CD4-positive, CD25-positive, alpha-beta regulatory T cell (primary cell): ENCODE measurements around the gene VSIR. TPM values are rescaled to one million over a fixed set of nuclear protein-coding genes. Genes with fewer than 3 reads are reported as not detected.

Source experiments
- ATAC-seq, 2 donors: fragments of 150-1000 bp; cut with Tn5 transposase; one replicate each; pipeline ENCODE4 v1.10.0; 2021; ENCODE audit warnings: low read depth in 2 of 2, moderate number of reproducible peaks in 2 of 2, moderate library complexity in 1 of 2
- DNase-seq, 3 donors: peaks; one replicate each; pipeline versions ENCODE4 v3.0.0 to v3.0.0-alpha.2; 2012 to 2022; ENCODE audit warnings: mixed read lengths in 1 of 3
- H3K27ac ChIP-seq: one replicate; pipeline ENCODE4 v1.7.0; 2013; ENCODE audit warnings: mild to moderate bottlenecking, low read length; ENCODE audit not compliant: insufficient read depth, poor library complexity, severe bottlenecking
- H3K27me3 ChIP-seq: one replicate; pipeline ENCODE4 v1.7.0; 2013; ENCODE audit warnings: low read length; ENCODE audit not compliant: control insufficient read depth, insufficient read depth
- H3K36me3 ChIP-seq: one replicate; pipeline ENCODE4 v1.7.0; 2013; ENCODE audit warnings: mild to moderate bottlenecking, low read length, moderate library complexity; ENCODE audit not compliant: control insufficient read depth, insufficient read depth
- H3K4me1 ChIP-seq: 2 replicates; pipeline ENCODE4 v1.7.0; 2013; ENCODE audit warnings: mild to moderate bottlenecking, low read length; ENCODE audit not compliant: insufficient read depth, control insufficient read depth, poor library complexity, severe bottlenecking
- H3K4me3 ChIP-seq: one replicate; pipeline ENCODE4 v1.7.0; 2013; ENCODE audit warnings: low read depth, mild to moderate bottlenecking, low read length, moderate library complexity
- H3K9me3 ChIP-seq, 2 experiments: 1 replicate in 1 of 2; 2 replicates in 1 of 2; pipeline ENCODE4 v1.7.0; 2013; ENCODE audit warnings: low read length in 2 of 2, mild to moderate bottlenecking in 1 of 2, moderate library complexity in 1 of 2; ENCODE audit not compliant: control insufficient read depth in 2 of 2
- H3K27ac Mint-ChIP-seq, 3 donors: one replicate each; pipeline ENCODE4 v1.8.0; 2020 to 2022; ENCODE audit warnings: mild to moderate bottlenecking in 3 of 3, mixed read lengths in 3 of 3, moderate library complexity in 2 of 3
- H3K27me3 Mint-ChIP-seq: one replicate; pipeline ENCODE4 v1.8.0; 2022; ENCODE audit warnings: mild to moderate bottlenecking, mixed read lengths
- H3K36me3 Mint-ChIP-seq: one replicate; pipeline ENCODE4 v1.8.0; 2020; ENCODE audit warnings: mixed read lengths
- H3K4me1 Mint-ChIP-seq, 4 donors: one replicate each; pipeline ENCODE4 v1.8.0; 2020 to 2022; ENCODE audit warnings: mixed read lengths in 4 of 4, mild to moderate bottlenecking in 1 of 4
- H3K4me3 Mint-ChIP-seq, 4 donors: one replicate each; pipeline ENCODE4 v1.8.0; 2020 to 2022; ENCODE audit warnings: mild to moderate bottlenecking in 4 of 4, mixed read lengths in 4 of 4, moderate library complexity in 3 of 4
- H3K9me3 Mint-ChIP-seq, 7 donors: one replicate each; pipeline ENCODE4 v1.8.0; 2020 to 2022; ENCODE audit warnings: mixed read lengths in 7 of 7, mild to moderate bottlenecking in 3 of 7, moderate library complexity in 2 of 7
- polyA plus RNA-seq, 4 donors: library from polyadenylated mRNA; unstranded; fragments of 300-500 nt; fragmentation: Illumina TruSeq; gene quantifications; one replicate each; pipeline ENCODE4 v1.2.3, GENCODE V29; 2021
- total RNA-seq: library from RNA; stranded (reverse); gene quantifications from one replicate; pipeline ENCODE4 v1.2.3, GENCODE V29; 2022

The VSIR gene
- total and polyA plus RNA-seq, 5 donors from 2014 or later, result 167 to 339 (median 258) TPM

- Mint-ChIP-seq H3K27me3 (peaks cover 11% of the 10 kb centered on the region), H3K4me1 (peaks cover 0 to 7% (median 3%) of the 10 kb centered on the region in 4 donors), H3K9me3 (peaks cover 0 to 1% (median 0%) of the 10 kb centered on the region in 7 donors), H3K36me3 (peaks cover 19% of the 10 kb centered on the region), H3K4me3 (no peak overlapping the region), H3K27ac (peak overlapping the region in 1 of 3 donors; percentile 22)
- Histone ChIP-seq H3K27ac (no peak overlapping the region), H3K27me3 (no peaks in the 10 kb centered on the region), H3K4me1 (no peaks in the 10 kb centered on the region), H3K4me3 (no peak overlapping the region), H3K9me3 (no peaks in the 10 kb centered on the region), H3K36me3 (no peaks in the 10 kb centered on the region)
- DNase-seq (no peak), ATAC-seq (no peak)
These were observed 23.6 kb upstream of the VSIR start for GRCh38 chr10:71796749-71797405.

GRCh38 chr10:71795248-71795647 is 21.9 kb upstream of the VSIR start:
- Histone ChIP-seq H3K27me3 (no peaks in the 10 kb centered on the region), H3K9me3 (no peaks in the 10 kb centered on the region), H3K4me3 (no peak overlapping the region), H3K4me1 (peaks cover 6% of the 10 kb centered on the region), H3K27ac (no peak overlapping the region), H3K36me3 (no peaks in the 10 kb centered on the region)
- H3K36me3 Mint-ChIP-seq, result peaks cover 14% of the 10 kb centered on the region
- no peak overlapping the region for H3K4me3 Mint-ChIP-seq
- H3K27ac Mint-ChIP-seq, result no peak overlapping the region
- ATAC-seq, result no peak
- H3K9me3 Mint-ChIP-seq, result peaks cover 0 to 1% (median 0%) of the 10 kb centered on the region in 7 donors
- DNase-seq, result no peak
- peaks cover 11% of the 10 kb centered on the region for H3K27me3 Mint-ChIP-seq
- H3K4me1 Mint-ChIP-seq, result peaks cover 0 to 12% (median 4%) of the 10 kb centered on the region in 4 donors

- DNase-seq (no peak), ATAC-seq (peak in 1 of 2 donors; percentile 34)
- Mint-ChIP-seq H3K4me3 (no peak overlapping the region), H3K4me1 (peaks cover 0 to 6% (median 0%) of the 10 kb centered on the region in 4 donors), H3K36me3 (peaks cover 9% of the 10 kb centered on the region), H3K27ac (peak overlapping the region in 2 of 3 donors; percentile 53 to 78), H3K9me3 (peaks cover 0 to 1% (median 0%) of the 10 kb centered on the region in 7 donors), H3K27me3 (peaks cover 13% of the 10 kb centered on the region)
- no peaks in the 10 kb centered on the region for H3K9me3 ChIP-seq
- no peaks in the 10 kb centered on the region for H3K36me3 ChIP-seq
- H3K4me1 ChIP-seq, result peaks cover 6% of the 10 kb centered on the region
- H3K4me3 ChIP-seq, result no peak overlapping the region
- H3K27ac ChIP-seq, result no peak overlapping the region
- H3K27me3 ChIP-seq, result no peaks in the 10 kb centered on the region
These were observed 17.6 kb upstream of the VSIR start for GRCh38 chr10:71790749-71791440.

- no peak for ATAC-seq
- H3K9me3 ChIP-seq, result no peaks in the 10 kb centered on the region
- no peaks in the 10 kb centered on the region for H3K36me3 ChIP-seq
- Mint-ChIP-seq H3K36me3 (peaks cover 9% of the 10 kb centered on the region), H3K27me3 (peaks cover 13% of the 10 kb centered on the region), H3K4me3 (no peak overlapping the region), H3K4me1 (peaks cover 0 to 6% (median 0%) of the 10 kb centered on the region in 4 donors), H3K27ac (no peak overlapping the region), H3K9me3 (no peaks in the 10 kb centered on the region)
- no peak overlapping the region for H3K27ac ChIP-seq
- no peaks in the 10 kb centered on the region for H3K27me3 ChIP-seq
- no peak for DNase-seq
- peaks cover 6% of the 10 kb centered on the region for H3K4me1 ChIP-seq
- no peak overlapping the region for H3K4me3 ChIP-seq
These were observed 16.6 kb upstream of the VSIR start for GRCh38 chr10:71789871-71790270.

- H3K9me3 ChIP-seq, result no peaks in the 10 kb centered on the region
- peaks cover 6% of the 10 kb centered on the region for H3K4me1 ChIP-seq
- Mint-ChIP-seq H3K27ac (no peak overlapping the region), H3K4me1 (peaks cover 0 to 6% (median 0%) of the 10 kb centered on the region in 4 donors), H3K27me3 (peaks cover 12% of the 10 kb centered on the region), H3K9me3 (no peaks in the 10 kb centered on the region), H3K4me3 (no peak overlapping the region), H3K36me3 (peaks cover 3% of the 10 kb centered on the region)
- H3K27me3 ChIP-seq, result no peaks in the 10 kb centered on the region
- H3K36me3 ChIP-seq, result no peaks in the 10 kb centered on the region
- no peak overlapping the region for H3K4me3 ChIP-seq
- DNase-seq (no peak), ATAC-seq (no peak)
- no peak overlapping the region for H3K27ac ChIP-seq
These were observed 15.6 kb upstream of the VSIR start for GRCh38 chr10:71788954-71789353.

GRCh38 chr10:71784679-71785272 is 11.5 kb upstream of the VSIR start:
- Histone ChIP-seq H3K36me3 (no peaks in the 10 kb centered on the region), H3K4me3 (no peak overlapping the region), H3K27ac (no peak overlapping the region), H3K4me1 (no peaks in the 10 kb centered on the region), H3K27me3 (no peaks in the 10 kb centered on the region), H3K9me3 (no peaks in the 10 kb centered on the region)
- Mint-ChIP-seq H3K36me3 (no peaks in the 10 kb centered on the region), H3K9me3 (no peaks in the 10 kb centered on the region), H3K4me3 (no peak overlapping the region), H3K27ac (no peak overlapping the region), H3K4me1 (peaks cover 0 to 2% (median 0%) of the 10 kb centered on the region in 4 donors), H3K27me3 (peaks cover 15% of the 10 kb centered on the region)
- ATAC-seq (no peak), DNase-seq (no peak)

GRCh38 chr10:71783917-71784678 is 10.8 kb upstream of the VSIR start:
- no peak for ATAC-seq
- no peaks in the 10 kb centered on the region for H3K9me3 ChIP-seq
- H3K4me3 ChIP-seq, result no peak overlapping the region
- peaks cover 0 to 2% (median 0%) of the 10 kb centered on the region in 4 donors for H3K4me1 Mint-ChIP-seq
- no peaks in the 10 kb centered on the region for H3K4me1 ChIP-seq
- DNase-seq, result no peak
- H3K36me3 ChIP-seq, result no peaks in the 10 kb centered on the region
- H3K4me3 Mint-ChIP-seq, result no peak overlapping the region
- no peak overlapping the region for H3K27ac ChIP-seq
- peak overlapping the region in 1 of 3 donors; percentile 14 for H3K27ac Mint-ChIP-seq
- peaks cover 11% of the 10 kb centered on the region for H3K27me3 Mint-ChIP-seq
- H3K27me3 ChIP-seq, result no peaks in the 10 kb centered on the region
- H3K9me3 Mint-ChIP-seq, result no peaks in the 10 kb centered on the region
- no peaks in the 10 kb centered on the region for H3K36me3 Mint-ChIP-seq
